OCI-LY1 (cell line): ENCODE results near the gene MGRN1.

Experiments
- H2AFZ ChIP-seq: fragments of 200-600 bp; sonication (generic), shearing (Covaris generic); 2 replicates; pipeline ENCODE4 v1.6.0; 2014; ENCODE audit warnings: antibody characterized with exemption, mild to moderate bottlenecking, low read length
- H3F3A ChIP-seq: fragments of 200-600 bp; sonication (generic), shearing (Covaris generic); 2 replicates; pipeline ENCODE4 v1.6.0; 2014; ENCODE audit warnings: mild to moderate bottlenecking, antibody characterized with exemption, low read length, moderate library complexity; ENCODE audit not compliant: insufficient read depth
- H3K27ac ChIP-seq: fragments of 200-600 bp; sonication (generic); 2 replicates; pipeline ENCODE4 v1.5.1; 2014; ENCODE audit warnings: low read length, mixed run types, mild to moderate bottlenecking, low read depth; ENCODE audit not compliant: poor library complexity, severe bottlenecking
- H3K27me3 ChIP-seq: fragments of 200-600 bp; sonication (generic); 2 replicates; pipeline ENCODE4 v1.6.0; 2014; ENCODE audit warnings: antibody characterized with exemption, mild to moderate bottlenecking, low read length, moderate library complexity; ENCODE audit not compliant: insufficient read depth
- H3K36me3 ChIP-seq: fragments of 200-600 bp; sonication (generic); 2 replicates; pipeline ENCODE4 v1.6.1; 2014; ENCODE audit warnings: mild to moderate bottlenecking, antibody characterized with exemption, low read length, moderate library complexity, mixed read lengths; ENCODE audit not compliant: insufficient read depth
- H3K4me1 ChIP-seq: fragments of 200-600 bp; sonication (generic); 2 replicates; pipeline ENCODE4 v1.5.1; 2014; ENCODE audit warnings: mild to moderate bottlenecking, low read length, moderate library complexity; ENCODE audit not compliant: insufficient read depth, severe bottlenecking
- H3K4me2 ChIP-seq: fragments of 200-600 bp; sonication (generic), shearing (Covaris generic); 2 replicates; pipeline ENCODE4 v1.6.1; 2014; ENCODE audit warnings: low read length
- H3K4me3 ChIP-seq: fragments of 200-600 bp; sonication (generic); 2 replicates; pipeline ENCODE4 v1.5.1; 2014; ENCODE audit warnings: low read length, low read depth, mild to moderate bottlenecking, mixed read lengths; ENCODE audit not compliant: poor library complexity, severe bottlenecking
- H3K79me2 ChIP-seq: fragments of 200-600 bp; shearing (Covaris generic); 2 replicates; pipeline ENCODE4 v1.6.1; 2016; ENCODE audit warnings: mixed run types, low read length, mixed read lengths; ENCODE audit not compliant: insufficient read depth
- H3K9ac ChIP-seq: fragments of 200-600 bp; sonication (generic), shearing (Covaris generic); 2 replicates; pipeline ENCODE4 v1.6.1; 2014; ENCODE audit warnings: mild to moderate bottlenecking, low read length, mixed read lengths
- H3K9me2 ChIP-seq: fragments of 200-600 bp; sonication (generic), shearing (Covaris generic); 2 replicates; pipeline ENCODE4 v1.6.1; 2014; ENCODE audit warnings: low read depth, mild to moderate bottlenecking, low read length, mixed read lengths
- H3K9me3 ChIP-seq: fragments of 200-600 bp; shearing (Covaris generic); 2 replicates; pipeline ENCODE4 v1.6.1; 2014; ENCODE audit warnings: low read length, mixed read lengths
- H4K20me1 ChIP-seq: fragments of 200-600 bp; sonication (generic), shearing (Covaris generic); 2 replicates; pipeline ENCODE4 v1.6.0; 2016; ENCODE audit warnings: mild to moderate bottlenecking, low read length; ENCODE audit not compliant: insufficient read depth
- CTCF ChIP-seq: fragments of 200-600 bp; sonication (generic), shearing (Covaris generic); IDR thresholded peaks from 2 replicates; pipeline ENCODE4 v1.5.1; 2017; ENCODE audit warnings: mild to moderate bottlenecking, antibody characterized with exemption, low read length, moderate library complexity, mixed read lengths
- EZH2 ChIP-seq: fragments of 200-600 bp; sonication (generic), shearing (Covaris generic); IDR thresholded peaks from 2 replicates; pipeline ENCODE4 v1.8.0; 2017; ENCODE audit warnings: borderline replicate concordance, mixed run types, mild to moderate bottlenecking, antibody characterized with exemption, low read length, moderate library complexity, mixed read lengths

MGRN1 gene

GRCh38 chr16:4617880-4618279 lies 6.7 kb upstream of the MGRN1 start:
- TF ChIP-seq EZH2 (no peak), CTCF (no peak)
- peaks cover 44% of the 10 kb centered on the region for H3K4me1 ChIP-seq
- H3K27me3 ChIP-seq = no peaks in the 10 kb centered on the region
- H3K27ac ChIP-seq = no peak overlapping the region
- H4K20me1 ChIP-seq = no peaks in the 10 kb centered on the region
- no peaks in the 10 kb centered on the region for H3F3A ChIP-seq
- H3K9ac ChIP-seq = no peak overlapping the region
- no peaks in the 10 kb centered on the region for H3K36me3 ChIP-seq
- H2AFZ ChIP-seq = no peak overlapping the region
- H3K9me3 ChIP-seq = no peaks in the 10 kb centered on the region
- no peak overlapping the region for H3K4me3 ChIP-seq
- peak overlapping the region; percentile 83; the same call in 1 of the 2 replicates for H3K4me2 ChIP-seq
- H3K9me2 ChIP-seq = no peaks in the 10 kb centered on the region
- H3K79me2 ChIP-seq = no peaks in the 10 kb centered on the region

- no peaks in the 10 kb centered on the region for H3K9me3 ChIP-seq
- no peak overlapping the region for H2AFZ ChIP-seq
- H3K27ac ChIP-seq = peak overlapping the region; percentile 4
- no peak for TF ChIP-seq CTCF
- no peak for TF ChIP-seq EZH2
- no peaks in the 10 kb centered on the region for H3K36me3 ChIP-seq
- no peaks in the 10 kb centered on the region for H3K79me2 ChIP-seq
- peaks cover 38% of the 10 kb centered on the region for H3K4me1 ChIP-seq
- H3K9ac ChIP-seq = no peak overlapping the region; the same call in 1 of the 2 replicates
- H4K20me1 ChIP-seq = no peaks in the 10 kb centered on the region
- no peaks in the 10 kb centered on the region for H3K27me3 ChIP-seq
- H3K4me3 ChIP-seq = no peak overlapping the region
- H3K9me2 ChIP-seq = no peaks in the 10 kb centered on the region
- H3F3A ChIP-seq = no peaks in the 10 kb centered on the region
- H3K4me2 ChIP-seq = no peak overlapping the region
Observed at GRCh38 chr16:4618645-4619418, 5.8 kb upstream of the MGRN1 start.

GRCh38 chr16:4623593-4623992 lies 1.0 kb upstream of the MGRN1 start:
- H2AFZ ChIP-seq = no peak overlapping the region

More at GRCh38 chr16:4623593-4623992, 1.0 kb upstream of the MGRN1 start:
- H3K9me2 ChIP-seq = no peaks in the 10 kb centered on the region
- peak overlapping the region; percentile 56 for H3K27ac ChIP-seq
- no peak overlapping the region; the same call in 1 of the 2 replicates for H3K9ac ChIP-seq
- peak overlapping the region; percentile 99 for H3K4me2 ChIP-seq
- peak overlapping the region; percentile 92 for H3K4me3 ChIP-seq
- peaks cover 27% of the 10 kb centered on the region for H3K4me1 ChIP-seq
- H4K20me1 ChIP-seq = no peaks in the 10 kb centered on the region
- no peaks in the 10 kb centered on the region for H3K9me3 ChIP-seq
- peaks cover 24% of the 10 kb centered on the region for H3K79me2 ChIP-seq
- H3K36me3 ChIP-seq = peaks cover 12% of the 10 kb centered on the region; the same call in 1 of the 2 replicates
- no peaks in the 10 kb centered on the region for H3K27me3 ChIP-seq
- no peaks in the 10 kb centered on the region for H3F3A ChIP-seq
- no peak for TF ChIP-seq EZH2
- TF ChIP-seq CTCF = no peak
